Measurements from ENCODE around the gene CBLB. TPM values are rescaled to one million over a fixed set of nuclear protein-coding genes. Genes with fewer than 3 reads are reported as not detected.
A peak's percentile ranks its signal among the peaks of the same experiment; 100 is the strongest.

Gene CBLB
- total and polyA plus RNA-seq, 7 donors, result 4.2 to 18.2 (median 12.1) TPM

DNA sequence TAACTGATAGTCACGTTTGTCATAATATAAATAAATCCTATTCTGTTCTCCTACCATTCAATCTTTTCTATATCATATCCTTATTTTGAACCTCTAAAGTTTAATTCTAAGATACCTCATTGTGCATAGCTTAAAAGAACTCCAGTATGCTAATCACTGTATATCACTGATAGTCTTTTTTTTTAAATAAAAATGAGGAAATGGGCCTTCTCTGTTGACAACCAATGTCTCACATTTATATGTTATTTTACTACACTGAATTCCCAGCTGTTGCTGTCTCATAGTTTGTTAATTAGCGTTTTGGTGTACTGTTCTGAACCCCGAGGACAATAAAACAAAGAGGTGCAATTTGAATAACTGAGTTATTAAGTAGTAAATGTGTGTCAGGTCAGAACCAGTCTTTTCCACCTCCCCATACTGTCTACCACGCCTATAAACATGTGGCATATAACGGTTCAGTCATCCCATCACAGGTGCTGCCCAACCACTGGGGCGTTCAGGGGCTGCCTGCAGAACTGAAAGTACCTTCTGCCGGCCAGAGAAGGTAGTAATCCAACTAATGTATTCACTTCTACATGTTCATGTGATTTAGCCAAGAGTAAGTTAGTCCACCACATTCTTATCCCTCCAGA is 14.9 kb downstream of the CBLB start:
- WGBS, 3 donors, result 72 to 82% (median 75%) methylated on average over 7 of the region's 7 CpGs
- TF ChIP-seq, protein P1, sequence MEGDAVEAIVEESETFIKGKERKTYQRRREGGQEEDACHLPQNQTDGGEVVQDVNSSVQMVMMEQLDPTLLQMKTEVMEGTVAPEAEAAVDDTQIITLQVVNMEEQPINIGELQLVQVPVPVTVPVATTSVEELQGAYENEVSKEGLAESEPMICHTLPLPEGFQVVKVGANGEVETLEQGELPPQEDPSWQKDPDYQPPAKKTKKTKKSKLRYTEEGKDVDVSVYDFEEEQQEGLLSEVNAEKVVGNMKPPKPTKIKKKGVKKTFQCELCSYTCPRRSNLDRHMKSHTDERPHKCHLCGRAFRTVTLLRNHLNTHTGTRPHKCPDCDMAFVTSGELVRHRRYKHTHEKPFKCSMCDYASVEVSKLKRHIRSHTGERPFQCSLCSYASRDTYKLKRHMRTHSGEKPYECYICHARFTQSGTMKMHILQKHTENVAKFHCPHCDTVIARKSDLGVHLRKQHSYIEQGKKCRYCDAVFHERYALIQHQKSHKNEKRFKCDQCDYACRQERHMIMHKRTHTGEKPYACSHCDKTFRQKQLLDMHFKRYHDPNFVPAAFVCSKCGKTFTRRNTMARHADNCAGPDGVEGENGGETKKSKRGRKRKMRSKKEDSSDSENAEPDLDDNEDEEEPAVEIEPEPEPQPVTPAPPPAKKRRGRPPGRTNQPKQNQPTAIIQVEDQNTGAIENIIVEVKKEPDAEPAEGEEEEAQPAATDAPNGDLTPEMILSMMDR (IDR thresholded peaks at IDR 0.05), result no peak
- peak in 1 of 2 donors; percentile 32 for DNase-seq
- intact Hi-C loops (cut with DNase I), result no loop called here
- Histone ChIP-seq H3K4me3 (no peak overlapping the region), H3K9me3 (no peaks in the 10 kb centered on the region), H3K27ac (no peak overlapping the region), H3K27me3 (ENCODE audit: insufficient read depth in 3 of 3, low read length in 2 of 3) (no peaks in the 10 kb centered on the region), H3K4me1 (no peaks in the 10 kb centered on the region), H3K36me3 (ENCODE audit: insufficient read depth in 1 of 2, low read depth in 1 of 2) (peaks cover 0 to 26% of the 10 kb centered on the region in 2 donors)
- ATAC-seq, result no peak

DNA sequence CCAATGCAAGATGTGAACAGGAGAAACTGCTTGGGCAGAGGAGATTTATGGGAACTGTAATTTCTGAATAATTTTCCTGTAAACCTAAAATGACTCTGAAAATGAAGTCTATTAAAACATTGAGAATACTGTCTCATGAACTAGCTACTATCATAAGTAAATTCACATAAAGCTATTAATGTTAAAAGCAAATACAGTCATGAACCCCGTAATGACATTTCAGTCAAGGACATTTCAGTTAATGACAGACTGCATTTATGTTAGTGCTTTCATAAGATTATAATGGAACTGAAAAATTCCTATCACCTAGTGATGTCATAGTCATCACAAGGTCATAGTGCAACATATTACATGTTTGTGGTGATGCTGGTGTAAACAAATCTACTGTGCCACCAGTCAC is 17.2 kb downstream of the CBLB start:
- no peak overlapping the region for H3K27ac ChIP-seq
- H3K4me1 ChIP-seq, result no peaks in the 10 kb centered on the region
- 93 to 99% (median 98%) methylated on average over 1 of the region's 1 CpG for WGBS, 3 donors
- ATAC-seq (no peak), DNase-seq (no peak)
- TF ChIP-seq, protein P1 (IDR thresholded peaks at IDR 0.05), result no peak
- peaks cover 0 to 25% of the 10 kb centered on the region in 2 donors for H3K36me3 ChIP-seq (ENCODE audit: insufficient read depth in 1 of 2, low read depth in 1 of 2)
- no peak overlapping the region for H3K4me3 ChIP-seq
- no peaks in the 10 kb centered on the region for H3K27me3 ChIP-seq (ENCODE audit: insufficient read depth in 3 of 3, low read length in 2 of 3)
- H3K9me3 ChIP-seq, result no peaks in the 10 kb centered on the region
- intact Hi-C loops (cut with DNase I), result no loop called here

DNA sequence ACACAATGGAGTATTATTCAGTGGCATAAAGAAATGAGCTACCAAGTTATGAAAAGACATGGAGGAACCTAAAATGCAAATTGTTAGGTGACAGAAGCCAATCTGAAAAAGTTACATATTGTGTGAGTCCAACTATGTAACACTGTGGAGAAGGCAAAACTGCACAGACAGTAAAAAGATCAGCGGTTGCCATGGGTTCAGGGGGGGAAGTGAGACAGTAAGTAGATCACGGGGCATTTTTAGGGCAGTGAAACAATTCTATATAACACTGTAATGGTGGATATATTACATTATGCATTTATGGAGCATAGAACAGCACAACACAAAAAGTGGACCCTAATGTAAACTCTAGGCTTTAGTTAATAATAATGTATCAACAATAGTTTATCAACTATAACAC is 17.6 kb downstream of the CBLB start:
- 94 to 98% (median 95%) methylated on average over 2 of the region's 2 CpGs for WGBS, 3 donors
- Histone ChIP-seq H3K9me3 (no peaks in the 10 kb centered on the region), H3K4me3 (no peak overlapping the region), H3K36me3 (ENCODE audit: insufficient read depth in 1 of 2, low read depth in 1 of 2) (peaks cover 0 to 25% of the 10 kb centered on the region in 2 donors), H3K27ac (no peak overlapping the region), H3K27me3 (ENCODE audit: insufficient read depth in 3 of 3, low read length in 2 of 3) (no peaks in the 10 kb centered on the region), H3K4me1 (no peaks in the 10 kb centered on the region)
- ATAC-seq (no peak), DNase-seq (no peak)
- intact Hi-C loops (cut with DNase I), result no loop called here
- TF ChIP-seq, protein P1 (IDR thresholded peaks at IDR 0.05), result no peak

DNA sequence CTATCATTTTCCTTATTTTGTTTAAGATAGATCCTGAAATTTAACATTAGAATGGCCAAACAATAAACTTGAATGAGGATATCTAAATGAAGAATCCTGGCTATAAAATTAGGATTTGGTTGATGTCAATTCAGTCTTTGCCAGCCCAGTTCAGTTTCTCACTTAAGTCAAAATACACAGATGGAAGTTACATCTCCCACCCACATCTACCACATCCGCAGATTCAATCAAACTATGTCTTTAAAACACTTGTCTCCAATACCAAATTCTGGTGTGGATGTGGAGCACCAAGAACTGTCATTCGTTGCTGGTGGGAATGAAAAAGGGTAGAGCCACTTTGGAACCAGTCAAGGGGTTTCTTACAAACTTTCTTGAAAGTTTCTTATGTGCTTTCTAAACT is 18.2 kb downstream of the CBLB start:
- WGBS, 3 donors, result 93 to 95% (median 95%) methylated on average over 2 of the region's 2 CpGs

More for the DNA sequence above, 18.2 kb downstream of the CBLB start:
- H3K27me3 ChIP-seq (ENCODE audit: insufficient read depth in 3 of 3, low read length in 2 of 3), result no peaks in the 10 kb centered on the region
- no peaks in the 10 kb centered on the region for H3K4me1 ChIP-seq
- peaks cover 0 to 25% of the 10 kb centered on the region in 2 donors for H3K36me3 ChIP-seq (ENCODE audit: insufficient read depth in 1 of 2, low read depth in 1 of 2)
- intact Hi-C loops (cut with DNase I), result no loop called here
- no peaks in the 10 kb centered on the region for H3K9me3 ChIP-seq
- no peak for DNase-seq
- no peak for ATAC-seq
- H3K27ac ChIP-seq, result no peak overlapping the region
- no peak overlapping the region for H3K4me3 ChIP-seq
- TF ChIP-seq, protein P1 (IDR thresholded peaks at IDR 0.05), result no peak

All from psoas muscle (tissue), 8 donors.